ENCODE results near the gene ZNF837.

DNA sequence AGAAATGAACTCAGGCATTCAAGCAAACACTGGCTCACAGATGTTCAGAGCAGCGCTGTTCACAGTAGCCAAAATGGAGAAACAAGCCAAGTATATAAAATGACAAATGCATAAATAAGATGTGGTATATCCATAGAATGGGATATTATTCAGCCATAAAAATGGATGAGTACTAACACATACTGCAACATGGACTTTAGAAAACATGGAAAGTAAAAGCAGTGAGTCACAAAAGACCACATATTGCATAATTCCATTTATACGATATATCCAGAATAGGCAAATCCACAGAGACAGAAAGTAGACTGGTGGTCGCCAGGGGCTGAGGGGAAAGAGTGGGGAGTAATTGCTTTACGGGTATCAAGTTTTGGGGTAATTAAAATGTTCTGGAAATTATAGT lies 6.6 kb downstream of the ZNF837 start:
- TF ChIP-seq SMC3 (IDR thresholded peaks at IDR 0.05) (no peak), RFX5 (IDR thresholded peaks at IDR 0.05) (no peak), E2F6 (IDR thresholded peaks at IDR 0.05; ENCODE audit: borderline replicate concordance, low read depth) (no peak), MYC (IDR thresholded peaks at IDR 0.05; ENCODE audit: borderline replicate concordance, low read length) (no peak), POLR2A (IDR thresholded peaks at IDR 0.05; ENCODE audit: low read length) (no peak)
